Neural crest cell (in vitro differentiated cells): ENCODE results near the gene SPNS3. TPM values are rescaled to one million over a fixed set of nuclear protein-coding genes. Genes with fewer than 3 reads are reported as not detected.

Experiments
- DNase-seq: peaks from one replicate; pipeline ENCODE4 v3.0.0; 2021; ENCODE audit warnings: low read depth, mixed read lengths, low spot score
- H3K27ac Mint-ChIP-seq: one replicate; pipeline ENCODE4 v1.8.0; 2021; ENCODE audit warnings: mild to moderate bottlenecking, mixed read lengths; ENCODE audit not compliant: unreplicated experiment
- H3K27me3 Mint-ChIP-seq: 2 replicates; pipeline ENCODE4 v1.8.0; 2021; ENCODE audit warnings: low read depth, mild to moderate bottlenecking, mixed read lengths
- H3K36me3 Mint-ChIP-seq: 2 replicates; pipeline ENCODE4 v1.8.0; 2021; ENCODE audit warnings: low read depth, mild to moderate bottlenecking, mixed read lengths
- H3K4me1 Mint-ChIP-seq: 2 replicates; pipeline ENCODE4 v1.8.0; 2021; ENCODE audit warnings: mixed read lengths
- H3K4me3 Mint-ChIP-seq: one replicate; pipeline ENCODE4 v1.8.0; 2021; ENCODE audit warnings: mild to moderate bottlenecking, mixed read lengths
- H3K9me3 Mint-ChIP-seq: 2 replicates; pipeline ENCODE4 v1.8.0; 2021; ENCODE audit warnings: mixed read lengths
- total RNA-seq: library from RNA; stranded (reverse); gene quantifications from 2 replicates; pipeline ENCODE4 v1.2.1, GENCODE V29; 2021
- TF ChIP-seq, protein P1 (sequence below): fragments of 200-600 bp; sonication (generic); conservative IDR thresholded peaks from 2 replicates; pipeline ENCODE4 v1.5.0; 2021; ENCODE audit warnings: antibody characterized with exemption, mild to moderate bottlenecking

Gene SPNS3
- total RNA-seq, 1 donor from 2014 or later = not detected

DNA sequence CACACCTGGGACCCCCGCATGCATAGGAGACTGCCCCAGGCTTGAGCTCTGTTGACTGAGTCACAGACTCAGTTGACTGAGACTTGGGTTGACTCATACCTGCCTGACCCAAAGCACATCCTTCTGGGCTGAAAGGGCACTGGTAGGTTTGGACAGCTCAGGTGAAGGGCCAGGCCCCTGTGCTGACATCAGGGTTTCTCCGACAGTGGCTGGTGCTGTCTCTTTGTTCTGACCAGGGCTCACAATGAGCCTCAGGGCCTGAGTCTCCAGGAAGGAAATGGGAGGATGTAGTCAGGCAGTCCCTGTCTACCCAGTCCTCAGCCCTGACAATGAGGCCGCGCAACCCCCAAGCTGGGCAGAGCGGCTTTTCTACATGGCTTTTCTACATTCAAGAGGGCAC, 71.4 kb downstream of the SPNS3 start:
- Mint-ChIP-seq H3K36me3 (no peaks in the 10 kb centered on the region), H3K4me3 (no peak overlapping the region), H3K4me1 (no peaks in the 10 kb centered on the region), H3K27ac (peak overlapping the region; percentile 57), H3K9me3 (no peaks in the 10 kb centered on the region), H3K27me3 (peaks cover 41% of the 10 kb centered on the region)
- no peak for DNase-seq
- TF ChIP-seq, protein P1, sequence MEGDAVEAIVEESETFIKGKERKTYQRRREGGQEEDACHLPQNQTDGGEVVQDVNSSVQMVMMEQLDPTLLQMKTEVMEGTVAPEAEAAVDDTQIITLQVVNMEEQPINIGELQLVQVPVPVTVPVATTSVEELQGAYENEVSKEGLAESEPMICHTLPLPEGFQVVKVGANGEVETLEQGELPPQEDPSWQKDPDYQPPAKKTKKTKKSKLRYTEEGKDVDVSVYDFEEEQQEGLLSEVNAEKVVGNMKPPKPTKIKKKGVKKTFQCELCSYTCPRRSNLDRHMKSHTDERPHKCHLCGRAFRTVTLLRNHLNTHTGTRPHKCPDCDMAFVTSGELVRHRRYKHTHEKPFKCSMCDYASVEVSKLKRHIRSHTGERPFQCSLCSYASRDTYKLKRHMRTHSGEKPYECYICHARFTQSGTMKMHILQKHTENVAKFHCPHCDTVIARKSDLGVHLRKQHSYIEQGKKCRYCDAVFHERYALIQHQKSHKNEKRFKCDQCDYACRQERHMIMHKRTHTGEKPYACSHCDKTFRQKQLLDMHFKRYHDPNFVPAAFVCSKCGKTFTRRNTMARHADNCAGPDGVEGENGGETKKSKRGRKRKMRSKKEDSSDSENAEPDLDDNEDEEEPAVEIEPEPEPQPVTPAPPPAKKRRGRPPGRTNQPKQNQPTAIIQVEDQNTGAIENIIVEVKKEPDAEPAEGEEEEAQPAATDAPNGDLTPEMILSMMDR = no peak

DNA sequence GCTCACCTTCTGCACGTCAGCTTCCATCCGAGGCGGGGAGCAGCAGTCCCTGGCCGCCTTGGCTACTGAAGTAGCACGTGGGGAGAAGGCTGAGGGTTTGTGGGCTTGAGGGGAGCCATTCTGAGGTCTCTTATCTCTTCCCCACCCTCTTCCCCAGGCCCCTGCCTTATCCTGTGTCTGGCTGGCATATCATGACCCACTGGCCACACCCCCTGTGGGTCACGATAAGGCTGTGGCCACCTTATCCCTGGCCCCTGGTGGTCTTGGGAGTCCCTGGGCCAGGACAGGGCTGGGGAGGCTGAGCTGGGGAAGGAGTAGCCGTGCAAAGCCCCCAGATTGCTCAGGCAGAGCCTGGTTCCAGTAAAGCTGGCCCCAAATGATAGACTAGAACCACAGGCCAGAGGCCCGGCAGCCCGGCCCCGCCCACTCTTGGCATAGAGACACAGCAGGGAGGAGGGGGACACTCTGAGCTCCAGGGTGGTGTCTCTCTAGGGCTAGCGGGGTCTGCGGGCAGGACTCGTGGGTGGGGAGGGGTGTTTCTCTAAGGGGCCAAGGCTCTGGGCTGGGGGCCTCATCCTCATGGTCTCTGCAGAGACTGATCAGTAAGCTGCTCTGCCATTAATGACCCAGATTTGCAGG, 72.6 kb downstream of the SPNS3 start:
- Mint-ChIP-seq H3K27me3 (peaks cover 30% of the 10 kb centered on the region), H3K36me3 (no peaks in the 10 kb centered on the region), H3K9me3 (no peaks in the 10 kb centered on the region), H3K27ac (no peak overlapping the region), H3K4me1 (no peaks in the 10 kb centered on the region), H3K4me3 (no peak overlapping the region)
- DNase-seq = no peak
- TF ChIP-seq, protein P1 = no peak

DNA sequence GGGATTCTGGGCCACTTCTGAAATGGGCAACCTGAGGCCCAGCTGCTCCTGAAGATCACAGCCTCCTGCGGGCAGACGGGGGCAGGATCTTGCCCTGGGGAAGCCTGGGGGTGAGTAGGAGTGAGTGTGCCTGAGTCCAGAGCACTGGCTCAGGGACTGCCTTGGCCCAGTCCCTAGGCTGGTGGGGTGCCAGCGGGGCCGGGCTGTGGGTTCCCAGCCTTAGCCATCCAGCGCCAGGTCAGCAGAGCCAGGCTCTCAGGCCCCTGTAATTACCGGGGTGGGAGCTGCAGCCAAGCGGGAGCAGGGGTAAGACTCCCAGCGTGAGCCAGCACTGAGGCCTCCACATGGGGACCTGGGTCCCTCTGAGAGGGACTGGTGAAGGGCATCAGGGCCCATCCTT, 73.2 kb downstream of the SPNS3 start:
- H3K9me3 Mint-ChIP-seq = no peaks in the 10 kb centered on the region
- no peak overlapping the region for H3K27ac Mint-ChIP-seq
- peaks cover 24% of the 10 kb centered on the region for H3K27me3 Mint-ChIP-seq

DNA sequence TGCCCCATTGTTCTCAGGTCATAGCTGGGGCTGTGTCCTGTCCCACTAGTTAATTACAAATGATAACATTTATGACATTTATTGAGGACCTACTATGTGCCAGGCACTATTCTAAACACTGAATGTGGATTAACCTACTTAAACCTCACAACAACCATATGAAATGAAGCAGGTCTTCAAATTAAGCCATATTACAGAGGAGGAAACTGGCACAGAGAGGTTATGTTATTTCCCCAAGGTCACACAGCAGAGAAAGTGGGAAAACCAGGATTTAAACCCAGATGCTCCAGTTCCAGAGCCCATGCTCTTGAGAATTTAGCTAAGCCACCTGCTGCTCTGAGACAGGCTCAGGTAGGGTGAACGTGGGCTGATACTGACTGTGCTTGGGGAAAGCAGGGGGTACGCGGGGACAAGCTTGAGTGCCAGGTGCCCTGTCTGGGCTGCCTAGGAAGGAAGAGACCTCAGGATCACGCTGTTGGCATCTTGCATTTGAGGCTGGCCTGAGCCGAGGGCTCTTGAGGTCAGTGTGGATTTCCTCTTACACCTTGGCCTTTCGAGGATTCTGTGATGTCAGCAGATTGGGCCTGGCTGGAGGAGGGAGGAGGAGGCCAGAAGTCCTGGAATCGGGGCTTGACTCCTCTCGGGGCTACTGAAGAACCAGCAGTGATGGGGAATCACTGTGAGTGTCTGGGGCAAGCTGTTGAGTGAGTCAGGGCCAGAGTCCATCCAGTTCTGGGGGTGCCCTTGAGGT, 73.8 kb downstream of the SPNS3 start:
- H3K9me3 Mint-ChIP-seq = no peaks in the 10 kb centered on the region
- H3K27me3 Mint-ChIP-seq = peaks cover 18% of the 10 kb centered on the region
- H3K36me3 Mint-ChIP-seq = no peaks in the 10 kb centered on the region

More for the DNA sequence above, 73.2 kb downstream of the SPNS3 start:
- no peaks in the 10 kb centered on the region for H3K36me3 Mint-ChIP-seq
- H3K4me3 Mint-ChIP-seq = no peak overlapping the region
- DNase-seq = no peak
- TF ChIP-seq, protein P1 = no peak
- H3K4me1 Mint-ChIP-seq = no peaks in the 10 kb centered on the region

DNA sequence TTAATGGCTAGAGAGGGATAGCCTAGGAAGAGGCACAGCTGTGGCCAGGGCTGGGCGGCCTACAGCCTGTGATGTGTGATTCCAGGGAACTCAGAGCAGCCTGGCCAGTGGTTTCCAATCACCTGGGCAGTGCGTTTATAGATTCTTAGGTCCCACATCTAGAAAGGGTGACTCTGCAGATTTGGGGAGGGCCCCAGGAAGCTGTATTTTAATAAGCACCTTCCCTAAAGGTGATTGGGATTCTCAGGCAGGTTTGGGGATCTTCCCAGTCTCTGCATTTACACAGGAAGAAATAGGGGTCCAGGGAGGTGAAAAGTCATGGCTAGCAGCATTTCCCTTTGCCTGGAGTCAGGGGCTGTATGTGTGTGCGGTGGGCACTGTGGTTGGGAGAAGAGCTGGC, 74.5 kb downstream of the SPNS3 start:
- no peaks in the 10 kb centered on the region for H3K9me3 Mint-ChIP-seq
- H3K27ac Mint-ChIP-seq = no peak overlapping the region
- DNase-seq = no peak
- no peaks in the 10 kb centered on the region for H3K36me3 Mint-ChIP-seq
- H3K4me3 Mint-ChIP-seq = no peak overlapping the region
- TF ChIP-seq, protein P1 = no peak
- peaks cover 11% of the 10 kb centered on the region for H3K27me3 Mint-ChIP-seq
- H3K4me1 Mint-ChIP-seq = no peaks in the 10 kb centered on the region

More for the DNA sequence above, 73.8 kb downstream of the SPNS3 start:
- no peak overlapping the region for H3K27ac Mint-ChIP-seq
- no peak for DNase-seq
- H3K4me1 Mint-ChIP-seq = no peaks in the 10 kb centered on the region
- H3K4me3 Mint-ChIP-seq = no peak overlapping the region
- TF ChIP-seq, protein P1 = no peak
